ENCODE data around the gene ADAM10.
"Not testable (repeated sequence)": the region's sequence is repeated elsewhere in the genome, so short reads cannot be mapped to it uniquely, and the experiment has no call there.

ADAM10 gene

DNA sequence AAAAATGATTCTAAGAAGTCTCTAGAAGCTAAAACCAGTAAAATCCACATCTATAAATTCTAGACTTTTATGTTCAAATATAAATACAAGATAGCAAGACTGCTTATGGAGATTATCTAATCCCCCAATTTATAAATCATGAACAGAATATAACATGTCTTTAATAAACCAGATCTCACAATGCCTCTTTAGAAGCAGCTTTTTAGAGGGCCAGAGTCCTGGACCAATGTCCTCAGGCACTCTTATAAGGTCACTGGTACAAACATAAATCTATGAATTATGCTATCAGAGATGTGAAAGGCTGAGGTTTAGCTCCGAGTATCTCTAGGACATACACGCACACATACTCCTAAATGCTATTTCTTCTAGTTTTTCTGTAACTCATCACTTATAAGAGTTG is 78.3 kb downstream of the ADAM10 start:
- no peak for DNase-seq (ENCODE audit: low spot score)

- no peak for DNase-seq (ENCODE audit: low spot score)
Measured at GRCh38 chr15:58669108-58669507, 80.4 kb downstream of the ADAM10 start.

- no peak for DNase-seq (ENCODE audit: low spot score)
Measured at GRCh38 chr15:58666957-58667356, 82.5 kb downstream of the ADAM10 start.

- DNase-seq (ENCODE audit: low spot score), result no peak
Measured at GRCh38 chr15:58665672-58666071, 83.8 kb downstream of the ADAM10 start.

DNA sequence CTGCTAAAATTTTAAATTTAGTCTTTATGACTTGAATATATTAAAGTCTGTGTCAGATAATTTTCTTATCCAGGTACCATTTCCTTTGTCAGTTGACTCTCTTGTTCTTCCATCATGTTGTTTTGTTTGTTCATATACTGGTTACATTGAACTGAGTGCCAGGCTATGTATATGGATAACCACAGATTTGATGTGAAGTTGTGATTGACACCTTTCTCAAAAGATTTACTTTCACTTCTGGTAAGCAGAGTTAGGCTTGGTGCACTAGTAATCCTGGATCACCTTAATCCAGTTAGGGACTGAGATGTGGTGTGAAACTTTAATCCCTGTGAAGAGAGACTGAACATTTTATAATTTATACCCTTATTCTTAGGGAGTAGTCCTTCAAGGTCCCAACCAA is 99.4 kb downstream of the ADAM10 start:
- DNase-seq (ENCODE audit: low spot score), result no peak

GRCh38 chr15:58649175-58649574 is 100.3 kb downstream of the ADAM10 start:
- DNase-seq (ENCODE audit: low spot score), result no peak

GRCh38 chr15:58643996-58644395 is 105.5 kb downstream of the ADAM10 start:
- DNase-seq (ENCODE audit: low spot score), result no peak

DNA sequence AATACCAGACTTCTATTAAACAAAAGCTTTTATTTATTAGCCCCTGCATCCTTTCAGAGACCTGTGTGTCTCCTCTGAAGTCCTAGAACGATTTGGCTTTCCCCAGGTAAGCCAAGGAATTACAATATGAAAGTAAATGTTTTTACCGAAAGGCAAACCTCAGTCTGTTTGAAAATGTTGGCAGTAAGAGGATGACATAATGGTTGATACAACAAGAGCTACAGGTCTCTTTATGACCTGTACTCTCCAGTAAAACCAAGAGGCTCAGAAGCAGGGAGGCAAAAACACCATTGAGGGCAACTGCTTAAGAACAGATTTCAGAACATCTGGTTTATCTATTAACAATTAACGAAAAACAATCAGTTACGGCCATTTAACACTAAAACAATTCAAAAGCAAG is 107.8 kb downstream of the ADAM10 start:
- no peak for DNase-seq (ENCODE audit: low spot score)

DNA sequence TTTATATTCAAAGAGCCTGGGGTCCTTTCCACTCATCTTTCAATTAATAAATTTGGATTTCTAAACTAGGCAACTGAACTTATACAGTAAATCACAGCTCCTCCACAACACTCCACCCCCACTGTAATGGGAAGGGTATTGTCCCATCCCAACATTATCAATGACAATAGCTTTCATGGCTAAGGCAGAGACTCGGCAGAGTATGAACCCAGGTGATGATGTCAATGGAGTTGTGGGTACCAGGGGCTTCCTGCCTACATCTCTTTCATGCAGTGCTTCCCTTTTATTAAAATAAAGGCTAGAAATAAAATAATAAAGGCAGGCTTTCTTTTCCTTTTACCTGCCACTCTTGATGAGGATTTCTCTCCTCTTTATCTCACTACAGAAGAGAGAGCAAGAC is 109.5 kb downstream of the ADAM10 start:
- DNase-seq (ENCODE audit: low spot score), result no peak

DNA sequence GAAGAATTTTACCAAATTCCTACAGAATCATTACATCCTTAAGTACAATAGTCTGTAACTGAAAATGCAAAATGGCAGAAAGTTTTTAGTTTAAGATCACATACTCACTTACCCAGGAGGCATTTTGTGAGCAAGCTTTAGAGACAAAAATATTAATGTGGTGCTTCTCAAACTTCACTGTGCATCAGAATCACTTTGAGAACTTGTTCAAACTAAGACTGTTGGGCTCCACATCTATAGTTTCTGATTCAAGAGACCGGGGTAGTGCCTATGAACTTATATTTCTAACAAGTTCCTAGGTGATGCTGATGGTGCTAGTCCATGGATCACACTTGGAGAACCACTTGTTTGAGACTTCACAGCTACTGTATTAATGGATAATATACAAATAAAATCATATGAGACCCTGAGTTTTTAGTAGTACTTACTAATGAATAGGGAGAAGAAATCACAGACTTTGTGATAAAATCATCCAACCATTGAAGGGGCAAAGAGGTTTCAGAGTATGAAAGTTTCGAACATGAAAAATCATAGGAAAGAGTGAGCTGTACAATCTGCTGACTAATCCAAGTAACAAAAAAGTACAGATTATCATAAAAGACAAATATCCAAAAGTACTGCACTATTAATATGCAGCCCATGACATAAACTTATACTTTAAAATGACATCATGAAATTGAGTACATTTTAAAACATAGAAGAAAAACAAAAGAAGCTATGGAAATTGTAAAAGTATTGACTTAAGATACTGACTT is 110.3 kb downstream of the ADAM10 start:
- DNase-seq (ENCODE audit: low spot score), result no peak

DNA sequence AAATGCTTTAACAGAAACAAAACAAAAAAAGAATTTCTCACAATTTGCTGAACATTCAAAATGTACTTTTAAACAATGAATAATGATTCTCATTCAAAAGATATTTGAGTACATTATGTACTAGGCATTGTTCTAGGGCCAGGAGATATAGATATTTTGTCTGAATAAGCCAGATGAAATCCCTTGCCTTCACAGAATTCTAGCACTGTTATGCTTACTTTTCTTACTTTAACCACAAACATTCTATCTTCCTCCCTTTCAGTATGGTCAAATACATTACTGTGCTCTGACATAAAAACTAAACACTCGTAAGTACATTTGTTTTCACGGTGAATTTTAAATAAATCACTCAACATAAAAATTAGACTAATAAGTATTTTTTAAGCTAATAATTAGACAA is 116.7 kb downstream of the ADAM10 start:
- no peak for DNase-seq (ENCODE audit: low spot score)

GRCh38 chr15:58631319-58631718 is 118.2 kb downstream of the ADAM10 start:
- no peak for DNase-seq (ENCODE audit: low spot score)

DNA sequence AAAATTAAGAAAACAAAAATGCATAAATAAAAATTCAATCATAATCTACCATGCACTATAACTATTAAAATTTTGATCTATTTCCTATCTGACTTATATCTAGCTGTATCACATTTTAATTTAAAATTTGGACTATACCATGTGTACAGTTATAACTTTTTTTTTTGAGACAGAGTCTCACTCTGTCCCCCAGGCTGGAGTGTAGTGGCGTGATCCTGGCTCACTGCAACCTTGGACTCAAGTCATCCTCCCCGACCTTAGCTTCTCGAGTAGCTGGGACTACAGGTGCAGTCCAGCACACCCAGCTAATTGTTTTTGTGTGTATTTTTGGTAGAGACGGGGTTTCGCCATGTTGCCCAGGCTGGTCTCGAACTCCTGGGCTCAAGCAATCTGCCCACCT is 119.9 kb downstream of the ADAM10 start:
- no peak for DNase-seq (ENCODE audit: low spot score)

DNA sequence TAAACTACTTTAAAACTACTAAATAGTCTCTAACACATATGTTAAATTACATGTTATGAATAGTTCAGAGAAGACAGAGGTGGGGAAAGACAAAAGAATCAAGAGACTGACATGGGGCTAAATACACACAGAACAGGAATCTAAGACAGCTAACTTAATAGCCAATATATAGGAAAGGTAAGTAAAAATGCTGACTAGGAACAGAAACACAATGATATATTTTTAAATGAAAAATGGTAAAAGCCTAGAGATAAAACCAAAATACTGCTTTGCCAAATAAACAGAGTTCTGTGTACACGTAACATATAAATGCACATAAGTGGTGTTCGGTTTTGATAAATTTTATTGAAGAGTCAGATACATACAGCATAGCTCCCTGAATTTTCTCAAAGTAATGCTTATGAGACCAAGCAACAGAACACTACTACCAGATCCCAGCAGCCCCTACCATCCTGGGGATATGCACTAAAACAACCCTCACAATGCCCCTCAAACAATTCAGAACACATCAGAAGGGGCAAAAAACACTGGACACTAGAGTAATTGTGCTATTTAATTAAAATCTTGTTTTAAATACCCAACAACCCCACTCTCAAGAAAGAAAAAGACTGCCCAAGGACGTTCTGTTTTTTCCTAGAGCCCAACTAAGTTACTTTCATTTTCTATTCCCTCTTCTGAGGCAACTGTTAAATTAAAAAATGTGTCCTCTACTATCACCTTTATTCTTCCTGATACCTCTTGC is 121.1 kb downstream of the ADAM10 start:
- no peak for DNase-seq (ENCODE audit: low spot score)

DNA sequence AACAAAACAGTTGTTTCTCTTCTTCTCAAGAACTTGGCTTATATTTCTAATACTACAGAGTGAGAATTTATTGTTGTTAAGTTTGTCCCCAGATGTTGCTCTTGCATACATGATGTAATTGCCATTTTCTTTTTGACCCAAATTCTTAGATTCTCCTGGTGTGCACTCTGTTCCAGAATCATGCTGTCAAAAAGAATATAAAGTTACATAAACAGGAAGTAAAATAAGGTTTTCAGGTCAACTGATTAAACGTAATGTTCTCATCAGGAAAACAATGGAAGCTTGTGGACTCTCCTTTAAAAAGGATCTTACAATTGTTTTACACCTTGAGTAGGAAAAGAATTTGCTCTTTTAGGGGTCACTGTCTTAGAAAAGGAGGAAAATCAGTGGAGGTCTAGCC is 121.8 kb downstream of the ADAM10 start:
- no peak for DNase-seq (ENCODE audit: low spot score)

- DNase-seq (ENCODE audit: low spot score), result no peak
Measured at GRCh38 chr15:58627046-58627445, 122.5 kb downstream of the ADAM10 start.

DNA sequence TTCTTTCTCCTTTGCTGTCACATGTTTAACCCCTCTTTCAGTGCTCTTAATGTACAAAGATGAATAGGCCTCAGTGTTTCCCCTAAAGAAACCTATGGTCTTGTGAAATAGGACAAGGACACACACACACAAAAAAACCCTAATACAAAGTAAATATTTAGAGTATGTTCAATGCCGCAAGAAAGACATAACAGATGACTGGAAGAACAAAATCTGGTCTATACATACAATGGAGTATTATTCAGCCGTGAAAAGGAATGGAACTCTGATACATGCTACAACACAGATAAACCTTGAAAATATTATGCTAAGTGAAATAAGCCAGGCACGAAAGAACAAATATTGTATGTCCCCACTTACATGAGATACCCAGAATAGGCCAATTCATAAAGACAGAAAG is 123.1 kb downstream of the ADAM10 start:
- DNase-seq (ENCODE audit: low spot score), result no peak

DNA sequence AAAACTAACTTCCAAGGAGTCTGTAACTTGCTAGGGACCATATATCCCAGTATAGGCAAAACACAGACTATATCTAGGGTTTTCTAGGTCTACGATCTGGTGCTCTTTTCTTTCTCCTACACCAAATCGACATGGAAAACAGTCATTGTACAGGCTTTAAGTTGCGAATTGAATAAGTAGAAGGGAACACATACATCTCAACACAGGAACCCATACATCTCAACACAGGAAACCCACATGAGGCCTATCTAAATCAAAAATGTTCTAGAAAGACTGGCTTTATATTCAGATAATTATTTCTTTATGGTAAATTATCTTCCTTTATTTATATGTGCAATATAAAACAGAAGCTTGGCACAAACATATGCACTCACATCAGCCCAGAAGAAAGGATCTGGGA is 126.6 kb downstream of the ADAM10 start:
- DNase-seq (ENCODE audit: low spot score), result no peak

- not testable (repeated sequence) for DNase-seq (ENCODE audit: low spot score)
Measured at GRCh38 chr15:58620268-58620667, 129.2 kb downstream of the ADAM10 start.

- DNase-seq (ENCODE audit: low spot score), result no peak
Measured at GRCh38 chr15:58616171-58616570, 133.3 kb downstream of the ADAM10 start.

- no peak for DNase-seq (ENCODE audit: low spot score)
Measured at GRCh38 chr15:58611731-58612676, 137.5 kb downstream of the ADAM10 start.

- DNase-seq (ENCODE audit: low spot score), result no peak
Measured at GRCh38 chr15:58608711-58609110, 140.8 kb downstream of the ADAM10 start.
